HEK293 (cell line): ENCODE data around the gene CLIC2.

Experiments
- ATF2 ChIP-seq: fragments of 450-650 bp; formaldehyde crosslinking; IDR thresholded peaks from 2 replicates; pipeline ENCODE4 v1.5.1; 2016; ENCODE audit warnings: missing biosample characterization, missing genetic modification characterization, low read depth
- KLF1 ChIP-seq: fragments of 450-650 bp; formaldehyde crosslinking; IDR thresholded peaks from 2 replicates; pipeline ENCODE4 v1.5.1; 2016; ENCODE audit warnings: missing biosample characterization, missing genetic modification characterization
- KLF9 ChIP-seq: fragments of 450-650 bp; formaldehyde crosslinking; IDR thresholded peaks from 2 replicates; pipeline ENCODE4 v1.5.1; 2016; ENCODE audit warnings: missing biosample characterization, missing genetic modification characterization, low read depth
- MZF1 ChIP-seq: fragments of 450-650 bp; formaldehyde crosslinking; IDR thresholded peaks from 2 replicates; pipeline ENCODE4 v1.5.1; 2017; ENCODE audit warnings: missing biosample characterization, missing genetic modification characterization, borderline replicate concordance
- OSR2 ChIP-seq: fragments of 450-650 bp; formaldehyde crosslinking; IDR thresholded peaks from 2 replicates; pipeline ENCODE4 v1.5.1; 2016; ENCODE audit warnings: missing biosample characterization, missing genetic modification characterization
- REPIN1 ChIP-seq: fragments of 450-650 bp; formaldehyde crosslinking; IDR thresholded peaks from 2 replicates; pipeline ENCODE4 v1.5.1; 2017; ENCODE audit warnings: missing biosample characterization, missing genetic modification characterization, low read depth
- SP7 ChIP-seq: fragments of 450-650 bp; formaldehyde crosslinking; IDR thresholded peaks from 2 replicates; pipeline ENCODE4 v1.5.1; 2016; ENCODE audit warnings: missing biosample characterization, missing genetic modification characterization
- ZBTB11 ChIP-seq: fragments of 450-650 bp; formaldehyde crosslinking; conservative IDR thresholded peaks from 2 replicates; pipeline ENCODE4 v1.5.1; 2016; ENCODE audit warnings: low read depth, missing biosample characterization, missing genetic modification characterization
- ZBTB8A ChIP-seq: fragments of 450-650 bp; formaldehyde crosslinking; IDR thresholded peaks from 2 replicates; pipeline ENCODE4 v1.5.1; 2016; ENCODE audit warnings: missing biosample characterization, missing genetic modification characterization
- ZNF114 ChIP-seq: fragments of 450-650 bp; formaldehyde crosslinking; IDR thresholded peaks from 2 replicates; pipeline ENCODE4 v1.5.0; 2017; ENCODE audit warnings: missing biosample characterization, missing genetic modification characterization
- ZNF157 ChIP-seq: fragments of 450-650 bp; formaldehyde crosslinking; IDR thresholded peaks from 2 replicates; pipeline ENCODE4 v1.5.1; 2016; ENCODE audit warnings: missing biosample characterization, missing genetic modification characterization
- ZNF274 ChIP-seq, 2 experiments: fragments of 200-500 bp in 1 of 2; fragments of 450-650 bp in 1 of 2; sonication (Bioruptor generic) in 1 of 2; formaldehyde crosslinking in 1 of 2; IDR thresholded peaks; 2 replicates each; pipeline versions ENCODE4 v1.5.1 to v1.6.1; 2014 to 2016; ENCODE audit warnings: borderline replicate concordance in 1 of 2, inconsistent platforms in 1 of 2, low read length in 1 of 2, missing biosample characterization in 1 of 2, missing genetic modification characterization in 1 of 2
- ZNF335 ChIP-seq: fragments of 450-650 bp; formaldehyde crosslinking; conservative IDR thresholded peaks from 2 replicates; pipeline ENCODE4 v1.5.1; 2016; ENCODE audit warnings: missing biosample characterization, missing genetic modification characterization
- ZNF350 ChIP-seq: fragments of 450-650 bp; formaldehyde crosslinking; IDR thresholded peaks from 2 replicates; pipeline ENCODE4 v1.5.0; 2017; ENCODE audit warnings: missing biosample characterization, mild to moderate bottlenecking, missing genetic modification characterization
- ZNF394 ChIP-seq: fragments of 450-650 bp; formaldehyde crosslinking; IDR thresholded peaks from 2 replicates; pipeline ENCODE4 v1.5.1; 2016; ENCODE audit warnings: missing biosample characterization, missing genetic modification characterization, mild to moderate bottlenecking, moderate library complexity, borderline replicate concordance
- ZNF416 ChIP-seq: fragments of 450-650 bp; formaldehyde crosslinking; IDR thresholded peaks from 2 replicates; pipeline ENCODE4 v1.5.1; 2016; ENCODE audit warnings: missing biosample characterization, missing genetic modification characterization
- ZNF426 ChIP-seq: fragments of 450-650 bp; formaldehyde crosslinking; IDR thresholded peaks from 2 replicates; pipeline ENCODE4 v1.5.1; 2017; ENCODE audit warnings: missing biosample characterization, missing genetic modification characterization, mild to moderate bottlenecking, inconsistent platforms, moderate library complexity
- ZNF449 ChIP-seq: fragments of 450-650 bp; formaldehyde crosslinking; IDR thresholded peaks from 2 replicates; pipeline ENCODE4 v1.5.1; 2017; ENCODE audit warnings: missing biosample characterization, mild to moderate bottlenecking, missing genetic modification characterization, moderate library complexity
- ZNF513 ChIP-seq: fragments of 450-650 bp; IDR thresholded peaks from 2 replicates; pipeline ENCODE4 v1.5.1; 2018; ENCODE audit warnings: missing biosample characterization, missing genetic modification characterization
- ZNF585B ChIP-seq: fragments of 450-650 bp; formaldehyde crosslinking; IDR thresholded peaks from 2 replicates; pipeline ENCODE4 v1.5.1; 2016; ENCODE audit warnings: missing biosample characterization, missing genetic modification characterization
- ZNF596 ChIP-seq: fragments of 450-650 bp; IDR thresholded peaks from 2 replicates; pipeline ENCODE4 v1.5.0; 2018; ENCODE audit warnings: missing biosample characterization, mild to moderate bottlenecking, missing genetic modification characterization, moderate library complexity
- ZNF629 ChIP-seq: fragments of 450-650 bp; formaldehyde crosslinking; IDR thresholded peaks from 2 replicates; pipeline ENCODE4 v1.5.1; 2017; ENCODE audit warnings: missing biosample characterization, missing genetic modification characterization
- ZNF658 ChIP-seq: fragments of 450-650 bp; formaldehyde crosslinking; IDR thresholded peaks from 2 replicates; pipeline ENCODE4; 2016; ENCODE audit warnings: missing biosample characterization, missing genetic modification characterization
- ZNF660 ChIP-seq: fragments of 450-650 bp; IDR thresholded peaks from 2 replicates; pipeline ENCODE4 v1.5.1; 2018; ENCODE audit warnings: missing biosample characterization, mild to moderate bottlenecking, missing genetic modification characterization
- ZNF664 ChIP-seq: fragments of 450-650 bp; formaldehyde crosslinking; IDR thresholded peaks from 2 replicates; pipeline ENCODE4 v1.5.1; 2016; ENCODE audit warnings: missing biosample characterization, missing genetic modification characterization
- ZNF701 ChIP-seq: fragments of 450-650 bp; formaldehyde crosslinking; IDR thresholded peaks from 2 replicates; pipeline ENCODE4 v1.5.1; 2016; ENCODE audit warnings: missing biosample characterization, missing genetic modification characterization
- ZNF830 ChIP-seq: fragments of 450-650 bp; IDR thresholded peaks from 2 replicates; pipeline ENCODE4 v1.5.0; 2018; ENCODE audit warnings: missing biosample characterization, missing genetic modification characterization, low read depth, mild to moderate bottlenecking, moderate library complexity
- ZNF837 ChIP-seq: fragments of 450-650 bp; formaldehyde crosslinking; IDR thresholded peaks from 2 replicates; pipeline ENCODE4 v1.5.1; 2016; ENCODE audit warnings: missing biosample characterization, missing genetic modification characterization
- ZNF843 ChIP-seq: fragments of 450-650 bp; formaldehyde crosslinking; IDR thresholded peaks from 2 replicates; pipeline ENCODE4 v1.5.1; 2016; ENCODE audit warnings: missing biosample characterization, missing genetic modification characterization
- ZSCAN30 ChIP-seq: fragments of 450-650 bp; IDR thresholded peaks from 2 replicates; pipeline ENCODE4 v1.5.1; 2018; ENCODE audit warnings: missing biosample characterization, mild to moderate bottlenecking, missing genetic modification characterization, moderate library complexity

Gene CLIC2

DNA sequence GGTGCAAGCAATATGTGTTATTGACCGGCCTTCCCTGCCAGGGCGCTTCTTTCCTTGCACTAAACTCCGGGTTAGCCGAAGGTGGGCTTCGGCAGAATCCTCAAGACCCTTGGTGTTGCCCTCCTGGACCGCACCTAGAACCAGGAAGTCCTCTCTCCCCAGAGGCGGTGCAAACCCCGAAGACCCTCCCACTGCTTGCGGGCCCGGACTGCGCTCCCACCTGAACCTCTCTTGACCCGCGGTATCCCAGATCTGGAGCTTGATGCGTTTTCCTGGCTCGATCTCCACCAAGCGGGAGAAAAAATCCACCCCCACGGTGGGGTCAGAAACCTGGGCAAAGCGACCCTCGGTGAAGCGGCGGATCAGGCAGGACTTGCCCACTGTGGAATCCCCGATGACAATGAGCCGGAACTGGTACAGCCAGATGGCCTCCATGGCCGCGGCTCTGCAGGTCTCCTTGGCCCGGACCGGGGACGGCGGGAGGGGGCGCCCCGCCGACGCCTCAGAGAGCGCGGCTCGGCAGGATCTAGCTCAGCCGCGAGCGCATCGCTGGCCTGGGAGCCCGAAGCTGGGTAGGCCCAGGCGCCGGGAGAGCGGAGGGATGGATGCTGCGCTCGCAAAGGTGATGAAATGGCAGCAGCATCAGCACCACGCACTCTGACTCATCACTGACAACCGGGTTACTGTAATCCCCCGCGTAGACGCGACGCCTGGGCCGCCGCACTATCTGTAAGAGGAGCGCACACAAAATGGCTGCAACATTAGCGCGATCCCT, 70.4 kb downstream of the CLIC2 start, which contains the start of gene RAB39B (continued):
- no peak for TF ChIP-seq ZNF664 (tag by site-specific recombination)
- TF ChIP-seq KLF9 = no peak
- TF ChIP-seq ZNF335 (tag by site-specific recombination) = peak; percentile 59
- TF ChIP-seq ZNF513 (tag by site-specific recombination) = no peak
- no peak for TF ChIP-seq ZNF701
- no peak for TF ChIP-seq ZNF658
- TF ChIP-seq ZNF114 (tag by site-specific recombination) = no peak
- no peak for TF ChIP-seq MZF1 (tag by site-specific recombination)
- peak; percentile 73 for TF ChIP-seq SP7
- TF ChIP-seq ZNF837 (tag by site-specific recombination) = no peak
- no peak for TF ChIP-seq ZNF585B
- TF ChIP-seq ZNF596 (tag by site-specific recombination) = no peak
- peak; percentile 46; the same call in 1 of the 2 replicates for TF ChIP-seq ZNF394 (tag by site-specific recombination)
- no peak for TF ChIP-seq REPIN1
- no peak for TF ChIP-seq ZNF157 (tag by site-specific recombination)
- no peak for TF ChIP-seq ZNF830 (tag by site-specific recombination)
- TF ChIP-seq OSR2 (tag by site-specific recombination) = no peak
- 0 out of 2 replicates have a peak, but pooled peaks have one; percentile 17 for TF ChIP-seq KLF1 (tag by site-specific recombination)
- peak; percentile 43; the same call in 1 of the 2 replicates for TF ChIP-seq ZSCAN30 (tag by site-specific recombination)
- no peak for TF ChIP-seq ZNF449 (tag by site-specific recombination)
- 0 out of 2 replicates have a peak, but pooled peaks have one; percentile 13 for TF ChIP-seq ZNF843 (tag by site-specific recombination)
- no peak for TF ChIP-seq ZNF426 (tag by site-specific recombination)
- TF ChIP-seq ZNF629 (tag by site-specific recombination) = peak; percentile 47
- no peak for TF ChIP-seq ZNF416
- no peak for TF ChIP-seq ZNF274 (IDR thresholded peaks at IDR 0.05; ENCODE audit: low read length)
- no peak for TF ChIP-seq ZNF274 (tag by site-specific recombination; IDR thresholded peaks at IDR 0.05; ENCODE audit: borderline replicate concordance)
- 0 out of 2 replicates have a peak, but pooled peaks have one; percentile 8 for TF ChIP-seq ZBTB11 (tag by site-specific recombination)
- peak; percentile 67; the same call in 1 of the 2 replicates for TF ChIP-seq ZNF660 (tag by site-specific recombination)
- TF ChIP-seq ZBTB8A (tag by site-specific recombination) = 0 out of 2 replicates have a peak, but pooled peaks have one; percentile 30
- TF ChIP-seq ZNF350 = no peak
- peak; percentile 60; the same call in 1 of the 2 replicates for TF ChIP-seq ATF2 (tag by site-specific recombination)
